SK-N-SH (cell line): Measurements from ENCODE around the gene ZNF804B. TPM values are rescaled to one million over a fixed set of nuclear protein-coding genes. Genes with fewer than 3 reads are reported as not detected.

Experiments used
- CTCF ChIA-PET: fragments of 300-600, 350-600 bp; formaldehyde crosslinking; extraction: SDS; loops from one replicate; lab custom pipeline; 2021; lab: Yijun Ruan, JAX
- POLR2A ChIA-PET: fragments of 350-600 bp; sonication (Branson Sonifier 250); formaldehyde crosslinking; extraction: SDS; loops from one replicate; lab custom pipeline; 2020; ENCODE audit warnings: antibody characterized with exemption, inconsistent platforms; lab: Yijun Ruan, JAX
- DNase-seq: peaks from one replicate; pipeline ENCODE4 v3.0.0; 2012
- H2AFZ ChIP-seq: fragments of 200-600 bp; sonication (generic); 2 replicates; pipeline ENCODE4 v1.8.1; 2016; ENCODE audit warnings: antibody characterized with exemption, mild to moderate bottlenecking, low read depth
- H3F3A ChIP-seq: fragments of 200-600 bp; sonication (generic); replicated peaks from 2 replicates; pipeline ENCODE3; 2016; ENCODE audit warnings: antibody characterized with exemption, mild to moderate bottlenecking; ENCODE audit not compliant: insufficient read depth
- H3K27ac ChIP-seq, 2 experiments: fragments of 200-500 bp in 1 of 2; fragments of 200-600 bp in 1 of 2; sonication (Bioruptor generic) in 1 of 2; sonication (generic), shearing (Covaris generic) in 1 of 2; 2 replicates each; pipeline versions ENCODE4 v1.5.1 to v1.6.1; 2014 to 2016; ENCODE audit warnings: low read depth in 2 of 2, inconsistent platforms in 1 of 2, low read length in 1 of 2, mild to moderate bottlenecking in 1 of 2, mixed read lengths in 1 of 2
- H3K27me3 ChIP-seq: fragments of 200-600 bp; sonication (generic), shearing (Covaris generic); 2 replicates; pipeline ENCODE4 v1.6.1; 2016; ENCODE audit warnings: mixed run types; ENCODE audit not compliant: insufficient read depth
- H3K36me3 ChIP-seq, 2 experiments: fragments of 200-500 bp in 1 of 2; fragments of 200-600 bp in 1 of 2; sonication (Bioruptor generic) in 1 of 2; sonication (generic) in 1 of 2; replicated peaks in 1 of 2; 2 replicates each; pipeline versions ENCODE3 to v1.5.1; 2014 to 2016; ENCODE audit warnings: low read length in 1 of 2, mild to moderate bottlenecking in 1 of 2; ENCODE audit not compliant: insufficient read depth in 2 of 2, control insufficient read depth in 1 of 2
- H3K4me1 ChIP-seq, 2 experiments: fragments of 200-500 bp in 1 of 2; fragments of 200-600 bp in 1 of 2; sonication (Bioruptor generic) in 1 of 2; sonication (generic), shearing (Covaris generic) in 1 of 2; 2 replicates each; pipeline versions ENCODE4 v1.5.1 to v1.6.1; 2014 to 2016; ENCODE audit warnings: low read depth in 1 of 2, low read length in 1 of 2, mixed run types in 1 of 2; ENCODE audit not compliant: insufficient read depth in 2 of 2, control insufficient read depth in 1 of 2
- H3K4me2 ChIP-seq: fragments of 200-600 bp; sonication (generic), shearing (Covaris generic); 2 replicates; pipeline ENCODE4 v1.6.1; 2017; ENCODE audit warnings: mixed run types
- H3K4me3 ChIP-seq, 2 experiments: fragments of 200-500 bp in 1 of 2; fragments of 200-600 bp in 1 of 2; sonication (Bioruptor generic) in 1 of 2; sonication (generic), shearing (Covaris generic) in 1 of 2; 2 replicates each; pipeline versions ENCODE4 v1.5.1 to v1.8.1; 2014 to 2016; ENCODE audit warnings: low read depth in 2 of 2, inconsistent platforms in 1 of 2, low read length in 1 of 2, mild to moderate bottlenecking in 1 of 2, mixed read lengths in 1 of 2, moderate library complexity in 1 of 2
- H3K79me2 ChIP-seq: fragments of 200-600 bp; sonication (generic); 2 replicates; pipeline ENCODE4 v1.8.1; 2017; ENCODE audit warnings: mild to moderate bottlenecking; ENCODE audit not compliant: insufficient read depth
- H3K9ac ChIP-seq: fragments of 200-600 bp; sonication (generic); 2 replicates; pipeline ENCODE4 v1.6.1; 2017; ENCODE audit warnings: mixed run types
- H3K9me2 ChIP-seq: fragments of 200-600 bp; sonication (generic); 2 replicates; pipeline ENCODE4 v1.6.1; 2017; ENCODE audit warnings: mixed run types
- H3K9me3 ChIP-seq: fragments of 200-600 bp; sonication (generic); 2 replicates; pipeline ENCODE4 v1.6.1; 2017; ENCODE audit warnings: mixed run types, mild to moderate bottlenecking, moderate library complexity
- H4K20me1 ChIP-seq: fragments of 200-600 bp; sonication (generic); 2 replicates; pipeline ENCODE4 v1.6.1; 2017; ENCODE audit warnings: mild to moderate bottlenecking, mixed run types; ENCODE audit not compliant: insufficient read depth
- CHD2 ChIP-seq: fragments of 150-350 bp; IDR thresholded peaks from 2 replicates; pipeline ENCODE4 v1.6.1; 2018; ENCODE audit warnings: low read length; ENCODE audit not compliant: partially characterized antibody
- CTCF ChIP-seq: fragments of 200-600 bp; sonication (generic); IDR thresholded peaks from 2 replicates; pipeline ENCODE4 v1.6.1; 2017; ENCODE audit warnings: antibody characterized with exemption, mild to moderate bottlenecking, moderate library complexity
- FOSL2 ChIP-seq: IDR thresholded peaks from 2 replicates; pipeline ENCODE4 v1.4.0; 2012; ENCODE audit warnings: low read depth, mild to moderate bottlenecking, moderate library complexity, borderline replicate concordance
- FOXJ3 ChIP-seq: sonication (generic); formaldehyde crosslinking; IDR thresholded peaks from 2 replicates; pipeline ENCODE4 v1.5.1; 2020; ENCODE audit warnings: mild to moderate bottlenecking, missing genetic modification reagents
- GABPA ChIP-seq: IDR thresholded peaks from 2 replicates; pipeline ENCODE4 v1.4.0; 2012; ENCODE audit warnings: low read depth, mild to moderate bottlenecking
- JUND ChIP-seq: IDR thresholded peaks from 2 replicates; pipeline ENCODE4 v1.4.0; 2012
- MEF2A ChIP-seq: IDR thresholded peaks from 2 replicates; pipeline ENCODE4 v1.4.0; 2012; ENCODE audit warnings: low read depth, borderline replicate concordance
- MXI1 ChIP-seq: IDR thresholded peaks from 2 replicates; pipeline ENCODE4 v1.6.1; 2012; ENCODE audit warnings: mild to moderate bottlenecking, low read depth, low read length, improper control_type of control experiment
- NFIC ChIP-seq: IDR thresholded peaks from 2 replicates; pipeline ENCODE4 v1.4.0; 2012; ENCODE audit warnings: borderline replicate concordance
- PBX3 ChIP-seq: IDR thresholded peaks from 2 replicates; pipeline ENCODE4; 2012
- POLR2AphosphoS5 ChIP-seq: IDR thresholded peaks from 2 replicates; pipeline ENCODE4 v1.6.1; 2012; ENCODE audit warnings: low read depth, low read length
- RAD21 ChIP-seq: IDR thresholded peaks from 2 replicates; pipeline ENCODE4 v1.6.1; 2012; ENCODE audit warnings: mild to moderate bottlenecking, low read length
- RCOR1 ChIP-seq: fragments of 150-350 bp; IDR thresholded peaks from 2 replicates; pipeline ENCODE4 v1.6.1; 2017; ENCODE audit warnings: antibody characterized with exemption, low read length
- RFX5 ChIP-seq: IDR thresholded peaks from 2 replicates; pipeline ENCODE4 v1.6.1; 2012; ENCODE audit warnings: mild to moderate bottlenecking, improper control_type of control experiment, low read length
- RXRA ChIP-seq: IDR thresholded peaks from 2 replicates; pipeline ENCODE4 v1.4.0; 2012; ENCODE audit warnings: low read depth, mild to moderate bottlenecking, borderline replicate concordance
- SIN3A ChIP-seq: IDR thresholded peaks from 2 replicates; pipeline ENCODE4 v1.6.1; 2012; ENCODE audit warnings: low read depth, mild to moderate bottlenecking, low read length, moderate library complexity, borderline replicate concordance
- SMC3 ChIP-seq: IDR thresholded peaks from 2 replicates; pipeline ENCODE4 v1.6.1; 2012; ENCODE audit warnings: low read depth, low read length, improper control_type of control experiment
- TEAD4 ChIP-seq: IDR thresholded peaks from 2 replicates; pipeline ENCODE4 v1.4.0; 2012; ENCODE audit warnings: mild to moderate bottlenecking, borderline replicate concordance; ENCODE audit not compliant: insufficient read depth
- USF1 ChIP-seq: IDR thresholded peaks from 2 replicates; pipeline ENCODE4 v1.4.0; 2012; ENCODE audit warnings: low read depth, borderline replicate concordance
- ZBTB33 ChIP-seq: IDR thresholded peaks from 2 replicates; pipeline ENCODE4 v1.4.0; 2012; ENCODE audit warnings: low read depth, borderline replicate concordance
- WGBS: methylation state at CpG from one replicate; pipeline ENCODE4 v1.1.6; 2017; ENCODE audit warnings: low lambda C conversion rate; 5-methylcytosine and 5-hydroxymethylcytosine counted together
- polyA plus RNA-seq, 3 experiments: library from polyadenylated mRNA; depleted of rRNA; stranded (reverse); fragments of >200 nt; gene quantifications; 2 replicates each; pipeline ENCODE4 v1.2.3, GENCODE V29; 2012

ZNF804B gene
- polyA plus RNA-seq, 1 of the 3 experiments (the other 2 are of a cell fraction): not detected

- no peak for DNase-seq
- no peak overlapping the region for H3K4me3 ChIP-seq
- no peaks in the 10 kb centered on the region for H4K20me1 ChIP-seq
- no peaks in the 10 kb centered on the region for H3K9me3 ChIP-seq
- no peaks in the 10 kb centered on the region for H3K4me1 ChIP-seq
- H3K79me2 ChIP-seq: no peaks in the 10 kb centered on the region
- H3K9ac ChIP-seq: no peak overlapping the region
- no peaks in the 10 kb centered on the region for H3K9me2 ChIP-seq
- H3K4me2 ChIP-seq: no peak overlapping the region
- ChIA-PET POLR2A (no interaction called here), CTCF (no interaction called here)
- no peak overlapping the region for H2AFZ ChIP-seq
- H3F3A ChIP-seq: no peaks in the 10 kb centered on the region
- TF ChIP-seq CTCF: no peak
- no peak for TF ChIP-seq SIN3A
- TF ChIP-seq RFX5: no peak
- TF ChIP-seq MEF2A: no peak
- no peak for TF ChIP-seq FOSL2
- no peak for TF ChIP-seq RAD21
- no peak for TF ChIP-seq JUND
- TF ChIP-seq USF1: no peak
- no peak for TF ChIP-seq PBX3
- no peak for TF ChIP-seq TEAD4
- no peak for TF ChIP-seq GABPA
- TF ChIP-seq MXI1: no peak
- no peak for TF ChIP-seq ZBTB33
- no peak for TF ChIP-seq FOXJ3 (CRISPR knock-in tag)
- no peak for TF ChIP-seq RXRA
- TF ChIP-seq RCOR1: no peak
- TF ChIP-seq CHD2: no peak
- TF ChIP-seq SMC3: no peak
- TF ChIP-seq POLR2AphosphoS5: no peak
- TF ChIP-seq NFIC: no peak
- H3K27ac ChIP-seq: no peak overlapping the region
- 30% methylated on average over 2 of the region's 2 CpGs for WGBS
- H3K36me3 ChIP-seq: no peaks in the 10 kb centered on the region
- H3K27me3 ChIP-seq: no peaks in the 10 kb centered on the region
Observed at GRCh38 chr7:88942815-88943501, 183.5 kb downstream of the ZNF804B start.
